BE2C (cell line): Measurements from ENCODE around the gene PCDH9.

ENCODE experiments used
- DNase-seq: peaks from one replicate; pipeline ENCODE4 v3.0.0-alpha.2; 2020
- H3K27me3 ChIP-seq: fragments of 250-450 bp; sonication (Bioruptor Pico); 2 replicates; pipeline ENCODE4 v1.5.1; 2020; ENCODE audit warnings: mild to moderate bottlenecking
- H3K36me3 ChIP-seq: fragments of 250-450 bp; sonication (Bioruptor Pico); 2 replicates; pipeline ENCODE4 v1.5.1; 2020; ENCODE audit warnings: mild to moderate bottlenecking
- H3K4me1 ChIP-seq: fragments of 250-450 bp; sonication (Bioruptor Pico); 2 replicates; pipeline ENCODE4 v1.5.1; 2020
- H3K4me3 ChIP-seq: 2 replicates; pipeline ENCODE4 v1.5.1; 2011; ENCODE audit warnings: low read depth, low read length
- H3K9me3 ChIP-seq: fragments of 250-450 bp; sonication (Bioruptor Pico); 2 replicates; pipeline ENCODE4 v1.5.1; 2020
- CTCF ChIP-seq: IDR thresholded peaks from 2 replicates; pipeline ENCODE4 v1.5.1; 2012; ENCODE audit warnings: mild to moderate bottlenecking, low read depth, low read length

Gene PCDH9

GRCh38 chr13:66375756-66376155 is 854.4 kb downstream of the PCDH9 start:
- no peak overlapping the region for H3K4me3 ChIP-seq
- no peak for TF ChIP-seq CTCF
- H3K27me3 ChIP-seq, result no peaks in the 10 kb centered on the region
- DNase-seq, result no peak
- peaks cover 7% of the 10 kb centered on the region; the same call in 1 of the 2 replicates for H3K4me1 ChIP-seq
- no peaks in the 10 kb centered on the region for H3K36me3 ChIP-seq
- H3K9me3 ChIP-seq, result no peaks in the 10 kb centered on the region

DNA sequence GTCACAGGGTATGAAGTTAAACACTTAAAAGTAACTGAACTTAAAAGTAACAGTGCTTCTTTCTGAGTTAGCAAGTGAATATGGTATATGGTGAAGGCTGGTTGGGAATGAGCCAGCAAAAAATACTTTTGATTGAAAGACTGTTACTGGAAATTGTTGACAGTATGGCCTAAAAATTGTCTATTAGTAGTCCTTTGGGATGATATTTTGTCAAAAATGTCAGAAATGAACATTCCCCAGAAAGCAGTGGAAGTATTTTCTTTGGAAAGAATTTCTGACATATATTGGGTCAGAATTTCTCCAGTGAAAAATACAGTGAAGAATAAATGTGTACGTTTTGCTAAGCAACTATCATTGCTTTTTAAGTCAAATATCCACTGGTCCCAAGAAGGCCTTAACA is 860.5 kb downstream of the PCDH9 start:
- no peak for TF ChIP-seq CTCF
- no peak for DNase-seq
- no peaks in the 10 kb centered on the region for H3K9me3 ChIP-seq
- H3K4me1 ChIP-seq, result peaks cover 3% of the 10 kb centered on the region; the same call in 1 of the 2 replicates
- no peaks in the 10 kb centered on the region for H3K36me3 ChIP-seq
- no peaks in the 10 kb centered on the region for H3K27me3 ChIP-seq
- no peak overlapping the region for H3K4me3 ChIP-seq

GRCh38 chr13:66367356-66367755 is 862.8 kb downstream of the PCDH9 start:
- no peak for TF ChIP-seq CTCF
- Histone ChIP-seq H3K9me3 (no peaks in the 10 kb centered on the region), H3K4me3 (no peak overlapping the region), H3K27me3 (no peaks in the 10 kb centered on the region), H3K36me3 (no peaks in the 10 kb centered on the region), H3K4me1 (no peaks in the 10 kb centered on the region)
- DNase-seq, result no peak

- Histone ChIP-seq H3K4me1 (no peaks in the 10 kb centered on the region), H3K27me3 (no peaks in the 10 kb centered on the region), H3K36me3 (no peaks in the 10 kb centered on the region), H3K4me3 (no peak overlapping the region), H3K9me3 (no peaks in the 10 kb centered on the region)
- TF ChIP-seq CTCF, result no peak
- DNase-seq, result no peak
Measured at GRCh38 chr13:66365101-66365500, 865.0 kb downstream of the PCDH9 start.

GRCh38 chr13:66364346-66364745 is 865.8 kb downstream of the PCDH9 start:
- no peaks in the 10 kb centered on the region for H3K36me3 ChIP-seq
- no peaks in the 10 kb centered on the region for H3K4me1 ChIP-seq
- DNase-seq, result no peak
- no peaks in the 10 kb centered on the region for H3K27me3 ChIP-seq
- no peaks in the 10 kb centered on the region for H3K9me3 ChIP-seq
- no peak for TF ChIP-seq CTCF
- no peak overlapping the region for H3K4me3 ChIP-seq

DNA sequence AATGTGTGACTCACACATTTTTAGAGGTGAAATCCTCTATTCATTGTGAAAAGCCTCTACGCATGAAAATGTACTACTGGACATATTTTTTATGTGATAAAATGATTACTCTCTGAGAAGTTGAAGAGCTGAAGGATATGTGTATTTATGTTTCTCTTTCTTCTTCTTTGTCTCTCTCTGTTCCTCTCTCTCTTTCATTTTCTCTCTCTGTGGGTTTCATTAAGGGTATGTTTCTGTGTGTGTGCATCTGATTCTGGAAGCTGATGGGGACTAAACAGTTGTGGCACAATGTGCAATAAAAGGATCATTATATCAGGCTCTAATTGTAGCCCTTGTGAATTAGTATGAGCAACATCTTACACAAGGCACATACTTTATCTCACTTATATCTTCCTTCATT is 867.7 kb downstream of the PCDH9 start:
- Histone ChIP-seq H3K4me3 (no peak overlapping the region), H3K9me3 (no peaks in the 10 kb centered on the region)
- no peak for DNase-seq

More for the DNA sequence above, 867.7 kb downstream of the PCDH9 start:
- no peak for TF ChIP-seq CTCF
- Histone ChIP-seq H3K4me1 (no peaks in the 10 kb centered on the region), H3K27me3 (no peaks in the 10 kb centered on the region), H3K36me3 (no peaks in the 10 kb centered on the region)
